IMR-90 (cell line): ENCODE results near the gene ATF4. TPM values are rescaled to one million over a fixed set of nuclear protein-coding genes. Genes with fewer than 3 reads are reported as not detected.

Experiments
- ATAC-seq: fragments of 200-7000 bp; cut with Tn5 transposase; 2 replicates; pipeline ENCODE4 v1.9.1; 2020; ENCODE audit warnings: low read depth, mild to moderate bottlenecking, moderate library complexity
- BruUV-seq: library from RNA; stranded (reverse); fragments of 400-500 nt; replicated peaks from 2 replicates; lab custom pipeline; 2021; lab: Mats Ljungman, UMichigan
- CTCF ChIA-PET: fragments of 300-600 bp; formaldehyde crosslinking; extraction: SDS; loops from one replicate; lab custom pipeline; 2021; ENCODE audit warnings: antibody characterized with exemption; lab: Yijun Ruan, JAX
- POLR2A ChIA-PET: fragments of 300-600 bp; sonication (Branson Sonifier 250); formaldehyde crosslinking; loops from one replicate; lab custom pipeline; 2022; ENCODE audit warnings: antibody characterized with exemption; ENCODE audit not compliant: unreplicated experiment; lab: Charles Lee
- DNase-seq: peaks from one replicate; pipeline ENCODE4 v3.0.0; 2013
- H2AFZ ChIP-seq: replicated peaks from 2 replicates; pipeline ENCODE3; 2013; ENCODE audit warnings: low read length, mild to moderate bottlenecking; ENCODE audit not compliant: poor library complexity
- H2AK5ac ChIP-seq: 2 replicates; pipeline ENCODE4 v1.6.1; 2013; ENCODE audit warnings: low read depth, low read length, inconsistent platforms
- H2AK9ac ChIP-seq: replicated peaks from 2 replicates; pipeline ENCODE3; 2013; ENCODE audit warnings: mild to moderate bottlenecking, low read depth, low read length, moderate library complexity; ENCODE audit not compliant: poor library complexity
- H2BK120ac ChIP-seq: 2 replicates; pipeline ENCODE4 v1.6.1; 2013; ENCODE audit warnings: low read depth, low read length, inconsistent platforms
- H2BK15ac ChIP-seq: 3 replicates; pipeline ENCODE4 v1.6.1; 2013; ENCODE audit warnings: low read depth, low read length, inconsistent platforms
- H2BK20ac ChIP-seq: 2 replicates; pipeline ENCODE4 v1.6.1; 2013; ENCODE audit warnings: low read depth, mild to moderate bottlenecking, inconsistent platforms, low read length, moderate library complexity
- H2BK5ac ChIP-seq: 2 replicates; pipeline ENCODE4 v1.6.1; 2013; ENCODE audit warnings: mild to moderate bottlenecking, low read depth, low read length, inconsistent platforms; ENCODE audit not compliant: poor library complexity, severe bottlenecking
- H3K14ac ChIP-seq: replicated peaks from 2 replicates; pipeline ENCODE4 v1.6.1; 2013; ENCODE audit warnings: low read depth, low read length, inconsistent platforms
- H3K18ac ChIP-seq: 2 replicates; pipeline ENCODE4 v1.6.1; 2013; ENCODE audit warnings: low read depth, low read length, control low read depth
- H3K23ac ChIP-seq: 2 replicates; pipeline ENCODE4 v1.6.1; 2013; ENCODE audit warnings: low read depth, low read length, inconsistent platforms
- H3K27ac ChIP-seq: 2 replicates; pipeline ENCODE4 v1.5.1; 2013; ENCODE audit warnings: mild to moderate bottlenecking, control low read depth, low read length; ENCODE audit not compliant: insufficient read depth
- H3K27me3 ChIP-seq: 2 replicates; pipeline ENCODE4 v1.6.1; 2013; ENCODE audit warnings: low read length; ENCODE audit not compliant: control insufficient read depth, insufficient read depth
- H3K36me3 ChIP-seq: 2 replicates; pipeline ENCODE4 v1.6.1; 2013; ENCODE audit warnings: low read length, mixed read lengths; ENCODE audit not compliant: control insufficient read depth, insufficient read depth
- H3K4ac ChIP-seq: 2 replicates; pipeline ENCODE4 v1.6.1; 2013; ENCODE audit warnings: low read depth, low read length, inconsistent platforms
- H3K4me1 ChIP-seq: 2 replicates; pipeline ENCODE4 v1.6.1; 2013; ENCODE audit warnings: low read length, mixed read lengths; ENCODE audit not compliant: control insufficient read depth, insufficient read depth
- H3K4me2 ChIP-seq: 2 replicates; pipeline ENCODE4 v1.6.1; 2013; ENCODE audit warnings: low read depth, mild to moderate bottlenecking, control low read depth, low read length, moderate library complexity
- H3K4me3 ChIP-seq: 2 replicates; pipeline ENCODE4 v1.5.1; 2013; ENCODE audit warnings: low read depth, mild to moderate bottlenecking, control low read depth, low read length, moderate library complexity; ENCODE audit not compliant: insufficient read depth
- H3K56ac ChIP-seq: 2 replicates; pipeline ENCODE4 v1.6.1; 2013; ENCODE audit warnings: low read length, inconsistent platforms; ENCODE audit not compliant: insufficient read depth; ENCODE audit errors: extremely low read depth
- H3K79me1 ChIP-seq, 2 experiments: 2 replicates each; pipeline ENCODE4 v1.6.1; 2013; ENCODE audit warnings: low read length in 2 of 2, inconsistent platforms in 1 of 2, low read depth in 1 of 2
- H3K9ac ChIP-seq: 2 replicates; pipeline ENCODE4 v1.6.1; 2013; ENCODE audit warnings: low read depth, low read length, control low read depth
- H3K9me1 ChIP-seq: 2 replicates; pipeline ENCODE4 v1.6.1; 2013; ENCODE audit warnings: low read length, inconsistent platforms; ENCODE audit not compliant: insufficient read depth
- H3K9me3 ChIP-seq: 2 replicates; pipeline ENCODE4 v1.6.1; 2013; ENCODE audit warnings: low read length; ENCODE audit not compliant: control insufficient read depth, insufficient read depth
- H4K20me1 ChIP-seq: 2 replicates; pipeline ENCODE4 v1.6.1; 2013; ENCODE audit warnings: low read length, inconsistent platforms; ENCODE audit not compliant: insufficient read depth
- H4K5ac ChIP-seq: 2 replicates; pipeline ENCODE4 v1.6.1; 2013; ENCODE audit warnings: mild to moderate bottlenecking, low read depth, low read length, control low read depth
- H4K8ac ChIP-seq, 2 experiments: 2 replicates each; pipeline ENCODE4 v1.6.1; 2013; ENCODE audit warnings: low read depth in 2 of 2, low read length in 2 of 2, control low read depth in 1 of 2, inconsistent platforms in 1 of 2
- H4K91ac ChIP-seq: 2 replicates; pipeline ENCODE4 v1.6.1; 2013; ENCODE audit warnings: low read depth, low read length, inconsistent platforms; ENCODE audit not compliant: insufficient read depth
- CEBPB ChIP-seq: IDR thresholded peaks from 2 replicates; pipeline ENCODE4 v1.6.1; 2012; ENCODE audit warnings: low read depth, low read length, improper control_type of control experiment
- ELK1 ChIP-seq: fragments of 150-350 bp; IDR thresholded peaks from 2 replicates; pipeline ENCODE4 v1.6.1; 2016; ENCODE audit warnings: low read depth, mild to moderate bottlenecking, low read length, moderate library complexity, borderline replicate concordance
- FOS ChIP-seq: fragments of 150-350 bp; IDR thresholded peaks from 2 replicates; pipeline ENCODE4 v1.6.1; 2016; ENCODE audit warnings: low read depth, low read length
- MAFK ChIP-seq: IDR thresholded peaks from 2 replicates; pipeline ENCODE4 v1.6.1; 2012; ENCODE audit warnings: low read depth, low read length, improper control_type of control experiment
- MXI1 ChIP-seq: IDR thresholded peaks from 2 replicates; pipeline ENCODE4 v1.6.1; 2012; ENCODE audit warnings: low read depth, mild to moderate bottlenecking, low read length, moderate library complexity, borderline replicate concordance
- RCOR1 ChIP-seq: IDR thresholded peaks from 2 replicates; pipeline ENCODE4 v1.6.1; 2012; ENCODE audit warnings: mild to moderate bottlenecking, low read length, improper control_type of control experiment; ENCODE audit not compliant: insufficient replicate concordance
- SMC3 ChIP-seq: fragments of 150-350 bp; IDR thresholded peaks from 2 replicates; pipeline ENCODE4 v1.6.1; 2016; ENCODE audit warnings: low read depth, mild to moderate bottlenecking, antibody characterized with exemption, low read length, moderate library complexity
- USF2 ChIP-seq: fragments of 150-350 bp; IDR thresholded peaks from 2 replicates; pipeline ENCODE4 v1.6.1; 2017; ENCODE audit warnings: mild to moderate bottlenecking, antibody characterized with exemption, low read length, low read depth
- WGBS, 2 experiments: methylation state at CpG; one replicate each; pipeline versions ENCODE4 v1.1.5 to v1.1.7; 2013; ENCODE audit warnings: missing lambda C conversion rate in 2 of 2; ENCODE audit not compliant: insufficient read length in 1 of 2; ENCODE audit errors: extremely low coverage in 2 of 2; 5-methylcytosine and 5-hydroxymethylcytosine counted together
- dilution Hi-C: fragments of 300-500 bp; cut with HindIII; formaldehyde crosslinking; loops from one replicate; pipeline ENCODE4 v1.14.3; 2018; ENCODE audit warnings: low sequenced_read_pairs; ENCODE audit not compliant: unreplicated experiment
- in situ Hi-C: fragments of 300-500 bp; cut with MboI; formaldehyde crosslinking; loops from 3 replicates; pipeline ENCODE4 v1.14.3; 2019; ENCODE audit warnings: low sequenced_read_pairs, inconsistent platforms, mixed read lengths
- intact Hi-C: fragments of 100-400 bp; cut with micrococcal nuclease; formaldehyde crosslinking; loops from 2 replicates; pipeline ENCODE4 v1.10.0; 2022
- polyA plus RNA-seq, 3 experiments: library from polyadenylated mRNA; depleted of rRNA; stranded (reverse); fragments of >200 nt; gene quantifications; 2 replicates each; pipeline ENCODE4 v1.2.3, GENCODE V29; 2012; ENCODE audit warnings: low replicate concordance in 1 of 3
- total RNA-seq: library from RNA; depleted of rRNA; stranded (reverse); fragments of >200 nt; gene quantifications from 2 replicates; pipeline ENCODE4 v1.2.3, GENCODE V29; 2012

The ATF4 gene
- total and polyA plus RNA-seq, 2 of the 4 experiments (the other 2 are of a cell fraction): 148 to 662 TPM

GRCh38 chr22:39528681-39529486, 8.5 kb downstream of the ATF4 start (continued):
- TF ChIP-seq USF2: 0 out of 2 replicates have a peak, but pooled peaks have one; percentile 33
- peak; percentile 90 for TF ChIP-seq SMC3

GRCh38 chr22:39529487-39529851, 9.1 kb downstream of the ATF4 start:
- Histone ChIP-seq H2AK9ac (peak overlapping the region; percentile 73), H2BK15ac (no peak overlapping the region), H3K9me1 (peaks cover 2% of the 10 kb centered on the region; the same call in 1 of the 2 replicates), H4K8ac (no peak overlapping the region), H4K20me1 (peaks cover 63% of the 10 kb centered on the region), H3K79me1 (peaks cover 23 to 71% of the 10 kb centered on the region in 2 experiments), H4K5ac (no peak overlapping the region), H3K4me3 (no peak overlapping the region), H3K27me3 (no peaks in the 10 kb centered on the region), H3K18ac (no peak overlapping the region), H4K91ac (no peak overlapping the region), H3K9ac (no peak overlapping the region), H2BK5ac (no peak overlapping the region), H2BK120ac (no peak overlapping the region), H2BK20ac (no peak overlapping the region), H2AFZ (peak overlapping the region; percentile 83), H3K9me3 (no peaks in the 10 kb centered on the region), H3K56ac (no peak overlapping the region), H3K4me2 (no peak overlapping the region), H3K23ac (no peak overlapping the region), H3K14ac (no peak overlapping the region), H2AK5ac (no peak overlapping the region), H3K36me3 (peaks cover 13% of the 10 kb centered on the region), H3K4ac (no peak overlapping the region), H3K4me1 (peaks cover 5% of the 10 kb centered on the region), H3K27ac (no peak overlapping the region)
- no peak for TF ChIP-seq SMC3
- TF ChIP-seq MAFK: no peak
- TF ChIP-seq CEBPB: no peak
- TF ChIP-seq MXI1: no peak
- TF ChIP-seq FOS: no peak
- TF ChIP-seq ELK1: no peak
- TF ChIP-seq USF2: no peak
- TF ChIP-seq RCOR1: no peak
- CTCF ChIA-PET: interaction anchor here (0.6 to 1.7 kb wide), 6 partner anchors 36 to 515 kb away, joined by 3 to 14 read pairs (median 4); no protein-coding TSS in a partner anchor
- POLR2A ChIA-PET: interaction anchor here (0.6 to 1.4 kb wide), 2 partner anchors 9 to 72 kb away, joined by 4 read pairs; partner anchors contain the start of gene ATF4
- no TSS peak for BruUV-seq
- 66% methylated on average over 13 of the region's 17 CpGs; no CpG with 5 or more reads in 1 of the 2 experiments for WGBS, 2 experiments
- intact Hi-C loops: loop anchor here (10.0 kb wide), 1 partner anchor 125 kb away; no protein-coding TSS in a partner anchor
- no peak for DNase-seq
- dilution Hi-C loops: no loop called here
- ATAC-seq: no peak
- in situ Hi-C loops: loop anchor here (10.0 kb wide), 1 partner anchor 215 kb away; the partner anchor contains the start of gene RPL3
